K562 (cell line): ENCODE results near the gene SORCS1. TPM values are rescaled to one million over a fixed set of nuclear protein-coding genes. Genes with fewer than 3 reads are reported as not detected.

Source experiments
- BACH1 ChIP-seq: fragments of 200-800 bp; sonication (Bioruptor generic); IDR thresholded peaks from 2 replicates; pipeline ENCODE4 v1.6.1; 2016; ENCODE audit warnings: missing genetic modification characterization, missing compliant biosample characterization
- BCOR ChIP-seq: fragments of 450-650 bp; IDR thresholded peaks from 2 replicates; pipeline ENCODE4 v1.6.1; 2016
- BRF1 ChIP-seq: IDR thresholded peaks from 3 replicates; pipeline ENCODE4 v1.6.1; 2011; ENCODE audit warnings: borderline replicate concordance, mild to moderate bottlenecking; ENCODE audit not compliant: insufficient read length; ENCODE audit errors: extremely low read depth
- ERF ChIP-seq: fragments of 450-650 bp; formaldehyde crosslinking; IDR thresholded peaks from 2 replicates; pipeline ENCODE4 v1.4.0; 2020; ENCODE audit warnings: mild to moderate bottlenecking, mixed read lengths
- HDAC2 ChIP-seq: fragments of 450-650 bp; IDR thresholded peaks from 2 replicates; pipeline ENCODE4 v1.6.1; 2016; ENCODE audit warnings: mild to moderate bottlenecking
- HDAC3 ChIP-seq: fragments of 450-650 bp; IDR thresholded peaks from 2 replicates; pipeline ENCODE4 v1.6.1; 2018; ENCODE audit warnings: borderline replicate concordance, mild to moderate bottlenecking, moderate library complexity; ENCODE audit not compliant: partially characterized antibody
- HNRNPK ChIP-seq: fragments of 200-400 bp; formaldehyde crosslinking; IDR thresholded peaks from one replicate; pipeline ENCODE4 v1.6.1; 2018; ENCODE audit warnings: mild to moderate bottlenecking, low read depth, low read length; ENCODE audit not compliant: poor library complexity, severe bottlenecking
- JUN ChIP-seq, 2 experiments: sonication (generic) in 1 of 2; formaldehyde crosslinking in 1 of 2; IDR thresholded peaks; 2 replicates each; pipeline versions ENCODE4 v1.6.1 to v1.8.0; 2012 to 2022; ENCODE audit warnings: borderline replicate concordance in 2 of 2, mild to moderate bottlenecking in 2 of 2, improper control_type of control experiment in 1 of 2, low read depth in 1 of 2, low read length in 1 of 2, missing genetic modification reagents in 1 of 2
- KDM1A ChIP-seq, 2 experiments: fragments of 450-650 bp; IDR thresholded peaks; 2 replicates each; pipeline ENCODE4 v1.6.1; 2016; ENCODE audit warnings: mild to moderate bottlenecking in 2 of 2
- KLF16 ChIP-seq: IDR thresholded peaks from 2 replicates; pipeline ENCODE4 v1.6.1; 2016; ENCODE audit warnings: antibody characterized with exemption
- LCOR ChIP-seq: sonication (generic); formaldehyde crosslinking; IDR thresholded peaks from 2 replicates; pipeline ENCODE4 v1.8.0; 2022; ENCODE audit warnings: mild to moderate bottlenecking, missing genetic modification reagents
- RCOR1 ChIP-seq, 2 experiments: IDR thresholded peaks; 2 replicates each; pipeline ENCODE4 v1.6.1; 2012; ENCODE audit warnings: low read depth in 2 of 2, low read length in 2 of 2, borderline replicate concordance in 1 of 2, improper control_type of control experiment in 1 of 2
- TCF7 ChIP-seq: sonication (generic); IDR thresholded peaks from 2 replicates; pipeline ENCODE4 v1.6.1; 2016; ENCODE audit warnings: antibody characterized with exemption, borderline replicate concordance
- ZC3H4 ChIP-seq: sonication (generic); formaldehyde crosslinking; IDR thresholded peaks from 2 replicates; pipeline ENCODE4 v1.9.0; 2021; ENCODE audit warnings: missing genetic modification reagents, borderline replicate concordance
- ZNF668 ChIP-seq: fragments of 250-450 bp; sonication (Bioruptor Pico); IDR thresholded peaks from 2 replicates; pipeline ENCODE4 v1.8.0; 2022; ENCODE audit warnings: mild to moderate bottlenecking, inconsistent platforms
- ZNF766 ChIP-seq: fragments of 200-800 bp; sonication (Bioruptor generic); conservative IDR thresholded peaks from 2 replicates; pipeline ENCODE4 v1.6.1; 2016; ENCODE audit warnings: missing genetic modification characterization, missing compliant biosample characterization
- polyA plus RNA-seq, 8 experiments: library from polyadenylated mRNA; depleted of rRNA in 4 of 8; stranded (reverse) in 5 of 8; unstranded in 3 of 8; fragments of >200 nt; fragmentation: Nextera tagmentation in 2 of 8; fragmentation: Illumina TruSeq in 1 of 8; extraction: Ambion mirVana in 2 of 8; extraction: Trizol in 1 of 8; gene quantifications; 2 replicates each; pipeline versions ENCODE4 v1.2.1 to v1.2.3, GENCODE V29; 2011 to 2014; ENCODE audit warnings: inconsistent platforms in 1 of 8, missing spikeins in 1 of 8
- total RNA-seq, 7 experiments: library from RNA; depleted of rRNA in 6 of 7; stranded (reverse); fragments of >200 nt in 6 of 7; fragmentation: Illumina TruSeq in 2 of 7; extraction: Trizol in 2 of 7; gene quantifications; 2 replicates each; pipeline versions ENCODE4 v1.2.1 to v1.2.3, GENCODE V29; 2011 to 2021; ENCODE audit warnings: low replicate concordance in 1 of 7
- TF ChIP-seq, protein P1 (sequence below): fragments of 450-650 bp; formaldehyde crosslinking; IDR thresholded peaks from 2 replicates; pipeline ENCODE4 v1.4.0; 2020; ENCODE audit warnings: mild to moderate bottlenecking, mixed read lengths
- TF ChIP-seq, protein P2 (sequence below), 2 experiments: fragments of 450-650 bp; IDR thresholded peaks; 2 replicates each; pipeline ENCODE4 v1.6.1; 2016; ENCODE audit warnings: mild to moderate bottlenecking in 2 of 2, borderline replicate concordance in 1 of 2, low read depth in 1 of 2, moderate library complexity in 1 of 2

The SORCS1 gene
- total and polyA plus RNA-seq, 9 of the 15 experiments (the other 6 are each of a cell fraction or from before 2014, with no cell fraction given), result 1.5 to 3.9 (median 2.7) TPM

- TF ChIP-seq, protein P1, sequence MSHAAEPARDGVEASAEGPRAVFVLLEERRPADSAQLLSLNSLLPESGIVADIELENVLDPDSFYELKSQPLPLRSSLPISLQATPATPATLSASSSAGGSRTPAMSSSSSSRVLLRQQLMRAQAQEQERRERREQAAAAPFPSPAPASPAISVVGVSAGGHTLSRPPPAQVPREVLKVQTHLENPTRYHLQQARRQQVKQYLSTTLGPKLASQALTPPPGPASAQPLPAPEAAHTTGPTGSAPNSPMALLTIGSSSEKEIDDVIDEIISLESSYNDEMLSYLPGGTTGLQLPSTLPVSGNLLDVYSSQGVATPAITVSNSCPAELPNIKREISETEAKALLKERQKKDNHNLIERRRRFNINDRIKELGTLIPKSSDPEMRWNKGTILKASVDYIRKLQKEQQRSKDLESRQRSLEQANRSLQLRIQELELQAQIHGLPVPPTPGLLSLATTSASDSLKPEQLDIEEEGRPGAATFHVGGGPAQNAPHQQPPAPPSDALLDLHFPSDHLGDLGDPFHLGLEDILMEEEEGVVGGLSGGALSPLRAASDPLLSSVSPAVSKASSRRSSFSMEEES (CRISPR knock-in tag), result no peak
- TF ChIP-seq JUN (IDR thresholded peaks at IDR 0.05; ENCODE audit: borderline replicate concordance, low read depth, low read length) (no peak), JUN (CRISPR knock-in tag; IDR thresholded peaks at IDR 0.05; ENCODE audit: borderline replicate concordance) (no peak), ERF (no peak), ZNF668 (no peak), RCOR1 (IDR thresholded peaks at IDR 0.05; ENCODE audit: borderline replicate concordance in 1 of 2, low read depth in 2 of 2, low read length in 2 of 2) (peak in 1 of 2 experiments; percentile 44; a peak in 2 of 4 replicates), KDM1A (IDR thresholded peaks at IDR 0.05) (peak; percentile 61 to 64; a peak in 3 of 4 replicates), ZC3H4 (no peak), LCOR (CRISPR knock-in tag) (no peak), ZNF766 (CRISPR knock-in tag) (no peak), HDAC2 (no peak), TCF7 (no peak), BRF1 (no peak), BCOR (no peak), HNRNPK (no peak), KLF16 (no peak), BACH1 (no peak), HDAC3 (no peak)
- TF ChIP-seq, protein P2, sequence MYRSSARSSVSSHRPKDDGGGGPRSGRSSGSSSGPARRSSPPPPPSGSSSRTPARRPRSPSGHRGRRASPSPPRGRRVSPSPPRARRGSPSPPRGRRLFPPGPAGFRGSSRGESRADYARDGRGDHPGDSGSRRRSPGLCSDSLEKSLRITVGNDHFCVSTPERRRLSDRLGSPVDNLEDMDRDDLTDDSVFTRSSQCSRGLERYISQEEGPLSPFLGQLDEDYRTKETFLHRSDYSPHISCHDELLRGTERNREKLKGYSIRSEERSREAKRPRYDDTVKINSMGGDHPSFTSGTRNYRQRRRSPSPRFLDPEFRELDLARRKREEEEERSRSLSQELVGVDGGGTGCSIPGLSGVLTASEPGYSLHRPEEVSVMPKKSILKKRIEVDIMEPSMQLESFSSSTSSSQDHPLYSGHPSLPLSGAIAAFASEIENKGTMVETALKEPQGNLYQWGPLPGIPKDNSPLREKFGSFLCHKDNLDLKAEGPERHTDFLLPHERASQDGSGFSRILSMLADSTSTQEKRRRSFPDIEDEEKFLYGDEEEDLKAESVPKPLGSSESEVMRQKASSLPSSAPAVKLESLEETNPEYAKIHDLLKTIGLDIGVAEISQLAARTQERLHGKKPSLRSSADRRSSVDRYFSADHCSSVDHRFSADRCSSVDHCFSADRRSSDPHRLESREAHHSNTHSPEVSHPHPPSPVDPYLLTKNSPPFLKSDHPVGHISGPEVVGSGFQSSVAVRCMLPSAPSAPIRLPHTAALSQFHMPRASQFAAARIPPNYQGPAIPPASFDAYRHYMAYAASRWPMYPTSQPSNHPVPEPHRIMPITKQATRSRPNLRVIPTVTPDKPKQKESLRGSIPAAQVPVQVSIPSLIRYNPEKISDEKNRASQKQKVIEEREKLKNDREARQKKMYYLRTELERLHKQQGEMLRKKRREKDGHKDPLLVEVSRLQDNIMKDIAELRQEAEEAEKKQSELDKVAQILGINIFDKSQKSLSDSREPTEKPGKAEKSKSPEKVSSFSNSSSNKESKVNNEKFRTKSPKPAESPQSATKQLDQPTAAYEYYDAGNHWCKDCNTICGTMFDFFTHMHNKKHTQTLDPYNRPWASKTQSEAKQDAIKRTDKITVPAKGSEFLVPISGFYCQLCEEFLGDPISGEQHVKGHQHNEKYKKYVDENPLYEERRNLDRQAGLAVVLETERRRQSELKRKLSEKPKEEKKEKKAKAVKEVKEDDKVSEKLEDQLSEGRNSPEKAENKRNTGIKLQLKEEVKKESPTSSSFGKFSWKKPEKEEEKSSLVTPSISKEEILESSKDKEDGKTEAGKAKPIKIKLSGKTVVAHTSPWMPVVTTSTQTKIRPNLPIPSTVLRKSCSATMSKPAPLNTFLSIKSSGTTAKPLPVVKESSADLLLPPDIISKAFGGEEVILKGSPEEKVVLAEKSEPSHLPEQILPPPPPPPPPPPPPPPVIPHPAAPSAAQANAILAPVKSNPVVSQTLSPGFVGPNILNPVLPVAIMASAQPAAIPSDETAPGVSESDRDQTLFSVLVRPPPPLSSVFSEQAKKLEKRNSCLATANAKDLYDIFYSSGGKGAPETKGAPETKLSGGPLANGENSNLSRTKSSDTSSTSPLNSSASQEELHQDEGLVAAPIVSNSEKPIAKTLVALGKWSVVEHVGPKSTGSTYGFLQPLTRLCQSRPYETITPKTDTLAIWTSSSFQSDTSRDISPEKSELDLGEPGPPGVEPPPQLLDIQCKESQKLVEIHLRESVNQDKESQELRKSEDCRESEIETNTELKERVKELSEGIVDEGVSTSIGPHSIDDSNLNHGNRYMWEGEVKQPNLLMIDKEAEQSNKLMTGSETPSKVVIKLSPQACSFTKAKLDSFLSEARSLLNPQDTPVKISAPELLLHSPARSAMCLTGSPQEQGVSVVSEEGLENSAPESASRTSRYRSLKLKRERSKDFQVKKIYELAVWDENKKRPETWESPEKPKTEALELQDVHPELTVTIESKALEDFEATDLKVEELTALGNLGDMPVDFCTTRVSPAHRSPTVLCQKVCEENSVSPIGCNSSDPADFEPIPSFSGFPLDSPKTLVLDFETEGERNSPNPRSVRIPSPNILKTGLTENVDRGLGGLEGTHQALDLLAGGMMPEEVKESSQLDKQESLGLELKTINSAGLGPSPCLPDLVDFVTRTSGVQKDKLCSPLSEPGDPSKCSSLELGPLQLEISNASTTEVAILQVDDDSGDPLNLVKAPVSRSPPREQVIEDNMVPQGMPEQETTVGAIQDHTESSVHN (IDR thresholded peaks at IDR 0.05; ENCODE audit: borderline replicate concordance in 1 of 2, low read depth in 1 of 2), result no peak
Observed at GRCh38 chr10:106996510-106996909, 168.0 kb downstream of the SORCS1 start (continued).
